GM12873 (cell line): ENCODE measurements around the gene GMFB.
A peak's percentile ranks its signal among the peaks of the same experiment; 100 is the strongest.

Experiments
- TF ChIP-seq, protein P1 (sequence below): IDR thresholded peaks from 2 replicates; pipeline ENCODE4 v1.5.1; 2012; ENCODE audit warnings: low read depth, mild to moderate bottlenecking, moderate library complexity, low read length, control low read depth; ENCODE audit not compliant: insufficient read depth; ENCODE audit errors: missing control alignments

The GMFB gene

DNA sequence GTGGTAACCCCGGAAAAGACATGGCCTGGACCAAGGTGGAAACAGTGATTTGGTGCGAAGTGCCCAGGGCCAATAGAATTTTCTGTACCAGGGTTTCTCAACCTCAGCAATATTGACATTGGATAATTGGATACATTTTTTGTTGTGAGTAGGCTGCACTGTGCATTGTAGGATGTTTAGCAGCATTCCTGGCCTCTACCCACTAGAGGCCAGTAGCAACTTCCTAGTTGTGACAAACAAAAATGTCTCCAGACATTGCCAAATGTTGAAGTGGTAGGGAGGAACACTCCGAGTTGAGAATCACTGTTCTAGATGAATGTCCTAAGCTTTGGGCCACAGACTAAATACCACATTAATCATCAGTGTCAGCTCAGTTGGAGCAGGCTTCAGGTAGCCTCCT lies 14.7 kb upstream of the GMFB start:
- TF ChIP-seq, protein P1, sequence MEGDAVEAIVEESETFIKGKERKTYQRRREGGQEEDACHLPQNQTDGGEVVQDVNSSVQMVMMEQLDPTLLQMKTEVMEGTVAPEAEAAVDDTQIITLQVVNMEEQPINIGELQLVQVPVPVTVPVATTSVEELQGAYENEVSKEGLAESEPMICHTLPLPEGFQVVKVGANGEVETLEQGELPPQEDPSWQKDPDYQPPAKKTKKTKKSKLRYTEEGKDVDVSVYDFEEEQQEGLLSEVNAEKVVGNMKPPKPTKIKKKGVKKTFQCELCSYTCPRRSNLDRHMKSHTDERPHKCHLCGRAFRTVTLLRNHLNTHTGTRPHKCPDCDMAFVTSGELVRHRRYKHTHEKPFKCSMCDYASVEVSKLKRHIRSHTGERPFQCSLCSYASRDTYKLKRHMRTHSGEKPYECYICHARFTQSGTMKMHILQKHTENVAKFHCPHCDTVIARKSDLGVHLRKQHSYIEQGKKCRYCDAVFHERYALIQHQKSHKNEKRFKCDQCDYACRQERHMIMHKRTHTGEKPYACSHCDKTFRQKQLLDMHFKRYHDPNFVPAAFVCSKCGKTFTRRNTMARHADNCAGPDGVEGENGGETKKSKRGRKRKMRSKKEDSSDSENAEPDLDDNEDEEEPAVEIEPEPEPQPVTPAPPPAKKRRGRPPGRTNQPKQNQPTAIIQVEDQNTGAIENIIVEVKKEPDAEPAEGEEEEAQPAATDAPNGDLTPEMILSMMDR, result peak; percentile 53

DNA sequence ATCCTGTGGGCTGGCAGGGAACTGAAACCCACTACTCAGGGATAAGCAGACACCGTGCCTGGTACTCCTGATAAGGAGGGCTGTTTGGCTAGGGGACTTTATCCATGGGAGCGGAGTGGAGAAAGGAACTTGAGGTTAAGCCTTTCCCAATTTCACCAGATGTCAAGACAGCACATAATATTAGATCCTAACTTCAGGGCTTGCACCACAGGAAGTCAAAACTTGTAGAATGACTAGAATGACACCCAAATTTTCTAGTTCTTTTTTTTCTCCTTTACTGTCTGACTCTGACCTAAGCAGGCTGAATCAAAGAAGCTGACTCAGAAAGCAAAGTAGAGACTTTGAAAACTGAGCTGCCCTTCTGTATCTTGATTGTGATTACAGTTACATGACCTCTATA lies 13.8 kb upstream of the GMFB start:
- TF ChIP-seq, protein P1, result no peak

DNA sequence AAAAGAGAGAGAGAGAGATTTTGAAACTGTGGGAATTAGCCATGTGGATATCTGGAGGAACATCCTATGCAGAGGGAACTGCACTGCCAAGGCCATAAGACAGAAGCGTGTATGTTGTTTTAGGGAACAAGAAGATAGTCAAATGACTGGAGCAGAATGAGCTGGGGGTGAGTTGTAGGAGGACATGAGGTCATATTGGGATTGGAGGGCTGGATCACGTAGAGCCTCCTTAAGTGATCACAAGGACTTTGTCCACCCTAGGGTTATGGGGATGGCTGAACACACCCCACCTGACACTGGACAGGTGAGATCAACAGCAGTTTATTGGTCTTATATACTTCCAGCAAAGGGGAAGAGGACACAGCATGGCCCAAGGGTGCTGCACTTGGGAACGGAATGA lies 12.7 kb upstream of the GMFB start:
- TF ChIP-seq, protein P1, result no peak

DNA sequence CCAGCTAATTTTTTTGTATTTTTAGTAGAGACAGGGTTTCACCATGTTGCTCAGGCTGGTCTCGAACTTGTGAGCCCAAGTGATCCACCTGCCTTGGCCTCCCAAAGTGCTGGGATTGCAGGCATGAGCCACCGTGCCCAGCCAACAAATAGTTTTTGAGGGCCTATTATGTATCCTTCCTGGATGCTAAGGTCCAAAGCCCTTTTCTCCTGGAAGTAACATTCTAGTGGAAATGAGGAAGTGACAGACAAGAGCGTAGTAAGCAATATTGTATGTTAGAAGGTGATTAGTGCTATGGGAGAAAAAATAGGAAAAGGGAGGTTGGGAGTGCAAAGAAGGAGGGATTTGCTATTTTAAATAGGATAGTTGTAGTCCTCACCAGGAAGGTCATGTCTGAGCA lies 12.0 kb upstream of the GMFB start:
- TF ChIP-seq, protein P1, result no peak

DNA sequence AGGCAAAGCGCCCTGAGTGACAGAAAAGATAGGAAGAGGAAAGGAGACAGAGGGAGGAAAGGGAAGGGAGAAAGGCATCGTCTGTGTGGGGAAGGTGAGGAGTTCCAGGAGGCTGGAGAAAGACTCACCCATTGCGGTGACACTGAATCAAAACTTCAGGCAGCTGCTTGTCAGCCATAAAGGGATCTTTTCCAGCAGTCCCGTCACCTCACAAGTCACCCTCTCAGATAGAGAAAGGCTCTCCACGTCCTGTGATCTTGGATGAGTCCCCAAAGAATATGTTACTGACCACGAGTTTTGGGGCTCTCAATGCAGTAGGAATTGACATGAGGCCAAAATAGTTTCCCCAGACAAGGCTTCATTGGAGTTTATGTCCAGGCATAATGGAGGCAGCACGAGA lies 9.8 kb upstream of the GMFB start:
- TF ChIP-seq, protein P1, result no peak

DNA sequence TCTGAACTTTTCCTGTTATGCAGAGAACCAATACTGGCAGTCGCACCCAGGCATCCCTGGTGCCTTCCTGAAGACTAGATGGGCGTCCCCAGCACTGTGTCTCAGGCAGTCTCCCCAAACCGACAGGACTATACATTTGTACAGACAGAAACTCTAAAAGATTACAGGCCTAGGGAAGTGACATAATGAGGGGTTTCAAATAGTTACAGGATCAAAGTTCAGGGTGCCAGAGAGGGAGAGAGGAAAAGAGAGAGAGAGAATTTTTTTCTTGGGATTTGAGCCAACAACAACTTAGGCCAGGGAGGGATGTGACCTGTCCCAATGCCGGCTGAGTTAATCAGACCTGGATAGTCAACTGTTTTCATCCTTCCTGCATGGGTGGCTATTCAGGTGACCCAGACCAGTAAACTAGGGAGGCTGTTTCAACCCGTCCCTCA lies 9.3 kb upstream of the GMFB start:
- TF ChIP-seq, protein P1, result no peak

DNA sequence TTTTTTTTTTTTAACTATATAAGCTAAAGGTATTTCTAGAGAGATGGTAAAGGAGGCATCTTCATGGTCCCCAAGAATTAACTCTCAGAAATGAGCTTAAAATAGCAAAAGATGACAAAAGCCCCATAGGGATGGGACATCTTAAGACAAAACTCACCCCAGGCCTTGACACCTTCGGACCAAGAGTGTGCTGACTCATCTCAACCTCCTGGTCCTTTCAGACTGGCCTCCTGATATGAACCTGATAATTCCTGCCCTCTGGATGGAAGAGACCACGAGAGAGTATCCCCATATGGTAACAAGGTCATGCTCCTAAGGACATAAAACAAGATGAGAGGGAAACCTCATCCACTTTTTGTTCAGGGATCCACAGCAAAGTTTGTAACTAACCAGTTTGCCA lies 8.4 kb upstream of the GMFB start:
- TF ChIP-seq, protein P1, result no peak
